SH-SY5Y (cell line): ENCODE data around the gene CDH1.

Source experiments
- GATA2 ChIP-seq: IDR thresholded peaks from 2 replicates; pipeline ENCODE4 v1.6.1; 2011; ENCODE audit warnings: mild to moderate bottlenecking, low read depth, low read length
- GATA3 ChIP-seq: IDR thresholded peaks from 2 replicates; pipeline ENCODE4 v1.6.1; 2011; ENCODE audit warnings: low read depth, mild to moderate bottlenecking, low read length, moderate library complexity

The CDH1 gene

DNA sequence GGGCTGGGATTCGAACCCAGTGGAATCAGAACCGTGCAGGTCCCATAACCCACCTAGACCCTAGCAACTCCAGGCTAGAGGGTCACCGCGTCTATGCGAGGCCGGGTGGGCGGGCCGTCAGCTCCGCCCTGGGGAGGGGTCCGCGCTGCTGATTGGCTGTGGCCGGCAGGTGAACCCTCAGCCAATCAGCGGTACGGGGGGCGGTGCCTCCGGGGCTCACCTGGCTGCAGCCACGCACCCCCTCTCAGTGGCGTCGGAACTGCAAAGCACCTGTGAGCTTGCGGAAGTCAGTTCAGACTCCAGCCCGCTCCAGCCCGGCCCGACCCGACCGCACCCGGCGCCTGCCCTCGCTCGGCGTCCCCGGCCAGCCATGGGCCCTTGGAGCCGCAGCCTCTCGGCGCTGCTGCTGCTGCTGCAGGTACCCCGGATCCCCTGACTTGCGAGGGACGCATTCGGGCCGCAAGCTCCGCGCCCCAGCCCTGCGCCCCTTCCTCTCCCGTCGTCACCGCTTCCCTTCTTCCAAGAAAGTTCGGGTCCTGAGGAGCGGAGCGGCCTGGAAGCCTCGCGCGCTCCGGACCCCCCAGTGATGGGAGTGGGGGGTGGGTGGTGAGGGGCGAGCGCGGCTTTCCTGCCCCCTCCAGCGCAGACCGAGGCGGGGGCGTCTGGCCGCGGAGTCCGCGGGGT is at the start of gene CDH1:
Gene CDH1, plus strand, starts transcription at position 247 of the 684 bp plus-strand sequence. Its CDS starts 124 bp downstream, at position 371.
- TF ChIP-seq GATA2 (no peak), GATA3 (no peak)

DNA sequence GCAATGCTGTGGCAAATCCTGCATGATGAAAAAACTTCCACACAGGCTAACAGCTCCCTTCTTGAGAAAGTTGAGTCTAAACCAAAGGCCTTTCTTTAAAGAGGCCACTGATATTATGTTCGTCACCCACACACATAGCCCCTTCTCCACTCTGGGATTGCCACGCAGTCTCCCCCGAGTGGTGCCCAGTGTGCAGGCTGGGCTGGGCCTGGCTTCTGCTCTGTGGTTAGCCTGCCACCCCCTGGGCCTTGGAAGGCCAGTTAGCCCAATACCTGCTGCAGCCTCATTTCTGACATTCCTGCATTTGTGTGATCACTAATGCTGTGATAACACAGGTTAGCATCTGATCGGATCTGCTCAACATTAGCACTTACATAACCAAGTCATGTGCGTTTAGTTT is 47.2 kb upstream of the CDH1 start:
- no peak for TF ChIP-seq GATA3

DNA sequence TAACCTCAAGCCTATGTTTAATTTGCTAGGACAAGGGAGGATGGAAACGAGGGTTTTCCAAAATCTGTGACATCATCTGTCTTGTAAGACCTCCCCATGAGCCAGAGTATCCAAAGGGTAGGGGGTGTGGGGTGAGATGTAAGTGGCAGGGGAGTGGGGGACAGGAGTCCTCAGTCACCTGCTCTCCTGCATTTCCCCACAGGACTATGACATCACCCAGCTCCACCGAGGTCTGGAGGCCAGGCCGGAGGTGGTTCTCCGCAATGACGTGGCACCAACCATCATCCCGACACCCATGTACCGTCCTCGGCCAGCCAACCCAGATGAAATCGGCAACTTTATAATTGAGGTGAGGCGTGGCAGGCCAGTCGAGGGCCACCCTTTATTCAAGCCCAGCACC is 41.5 kb upstream of the CDH1 start:
- no peak for TF ChIP-seq GATA3
- TF ChIP-seq GATA2: no peak

DNA sequence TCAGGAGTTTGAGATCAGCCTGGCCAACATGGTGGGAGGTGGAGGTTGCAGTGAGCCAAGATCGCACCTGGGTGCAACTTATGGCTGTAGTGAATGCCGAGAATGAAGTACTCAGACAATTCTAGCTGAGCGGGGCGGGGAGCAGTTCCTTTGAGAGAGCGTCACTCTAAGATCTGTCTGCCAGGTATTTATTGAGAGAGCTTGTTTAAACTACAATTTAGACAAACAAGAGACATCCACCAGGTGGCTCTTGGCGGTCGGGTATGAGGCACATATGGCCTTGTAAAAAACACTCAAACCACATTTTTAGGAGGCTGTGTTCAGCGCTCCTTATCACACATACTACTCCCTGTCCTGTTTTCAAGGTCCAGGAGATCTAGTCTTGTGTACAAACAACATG is 40.6 kb upstream of the CDH1 start:
- TF ChIP-seq GATA3: no peak
- no peak for TF ChIP-seq GATA2

DNA sequence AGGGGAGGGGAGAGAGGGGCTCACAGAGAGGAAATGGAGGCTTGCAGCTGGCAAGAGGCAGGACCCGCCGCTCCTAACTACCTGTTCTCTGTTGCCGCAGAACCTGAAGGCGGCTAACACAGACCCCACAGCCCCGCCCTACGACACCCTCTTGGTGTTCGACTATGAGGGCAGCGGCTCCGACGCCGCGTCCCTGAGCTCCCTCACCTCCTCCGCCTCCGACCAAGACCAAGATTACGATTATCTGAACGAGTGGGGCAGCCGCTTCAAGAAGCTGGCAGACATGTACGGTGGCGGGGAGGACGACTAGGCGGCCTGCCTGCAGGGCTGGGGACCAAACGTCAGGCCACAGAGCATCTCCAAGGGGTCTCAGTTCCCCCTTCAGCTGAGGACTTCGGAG is 39.0 kb upstream of the CDH1 start:
- TF ChIP-seq GATA3 (no peak), GATA2 (no peak)

DNA sequence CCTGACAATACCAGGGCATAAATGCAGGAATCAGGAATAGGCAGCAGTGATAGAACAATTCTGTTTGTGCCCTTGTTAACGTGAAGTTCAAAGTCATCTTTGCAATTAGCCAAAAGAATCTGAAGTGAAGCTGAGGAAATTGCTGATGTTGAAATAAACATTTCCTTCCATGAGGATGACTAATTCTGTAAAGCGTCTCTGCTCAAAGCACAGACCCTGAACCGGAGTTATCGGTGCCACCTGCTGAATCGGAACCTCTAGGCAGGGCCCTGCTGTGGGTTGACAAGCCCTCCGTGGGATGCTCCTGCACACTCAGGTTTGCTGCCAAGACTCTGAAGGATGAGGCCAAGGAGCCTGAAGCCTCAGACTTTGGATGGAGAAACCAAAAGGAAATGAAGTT is 37.0 kb upstream of the CDH1 start:
- no peak for TF ChIP-seq GATA3
- no peak for TF ChIP-seq GATA2

DNA sequence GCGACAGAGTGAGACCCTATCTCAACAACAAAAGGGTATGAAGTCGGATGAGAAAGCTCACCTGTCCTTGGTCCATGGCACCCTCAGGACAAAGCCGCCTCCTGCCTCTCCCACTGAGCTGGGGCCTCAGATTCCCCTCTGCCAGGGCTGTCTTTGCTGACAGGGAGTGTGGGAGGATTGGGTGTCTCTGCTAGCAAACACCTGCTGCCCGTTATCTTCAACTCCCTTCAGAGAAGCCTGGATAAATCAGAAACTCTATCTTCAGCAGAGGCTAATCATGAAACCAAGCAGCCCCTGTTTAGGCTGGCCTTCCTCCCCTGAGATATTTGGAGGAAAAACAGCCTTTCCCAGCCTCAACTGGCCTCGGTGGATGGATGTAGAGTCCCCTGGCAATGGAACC is 36.3 kb upstream of the CDH1 start:
- TF ChIP-seq GATA3: no peak
- no peak for TF ChIP-seq GATA2

DNA sequence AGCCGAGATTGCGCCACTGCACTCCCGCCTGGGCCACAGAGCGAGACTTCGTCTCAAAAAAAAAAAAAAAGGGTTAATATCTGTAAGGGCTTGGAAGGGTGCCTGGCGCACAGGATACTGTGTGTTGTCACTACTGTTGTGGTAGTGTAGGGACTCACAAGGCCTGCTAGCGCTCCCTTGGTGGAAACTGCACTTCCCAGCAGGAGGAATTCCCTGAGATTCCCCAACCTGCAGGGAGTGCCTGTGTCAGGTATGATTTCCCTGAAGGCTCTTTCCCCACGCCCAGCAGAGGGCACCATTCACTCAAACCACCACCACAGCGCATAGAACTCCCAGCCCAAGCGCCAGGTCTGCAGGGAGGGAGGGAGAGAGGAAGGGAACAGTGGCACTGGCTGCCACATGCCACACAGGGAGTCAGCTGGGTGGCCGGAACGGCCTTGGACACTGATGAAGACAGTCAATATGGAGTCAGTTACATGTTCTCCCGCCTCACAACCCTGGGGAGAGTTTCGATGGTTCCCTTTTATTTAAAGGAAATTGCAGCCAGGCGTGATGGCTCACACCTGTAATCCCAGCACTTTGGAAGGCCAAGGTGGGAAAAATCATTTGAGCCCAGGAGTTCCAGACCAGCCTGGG is 32.7 kb upstream of the CDH1 start:
- TF ChIP-seq GATA3 (no peak), GATA2 (no peak)

DNA sequence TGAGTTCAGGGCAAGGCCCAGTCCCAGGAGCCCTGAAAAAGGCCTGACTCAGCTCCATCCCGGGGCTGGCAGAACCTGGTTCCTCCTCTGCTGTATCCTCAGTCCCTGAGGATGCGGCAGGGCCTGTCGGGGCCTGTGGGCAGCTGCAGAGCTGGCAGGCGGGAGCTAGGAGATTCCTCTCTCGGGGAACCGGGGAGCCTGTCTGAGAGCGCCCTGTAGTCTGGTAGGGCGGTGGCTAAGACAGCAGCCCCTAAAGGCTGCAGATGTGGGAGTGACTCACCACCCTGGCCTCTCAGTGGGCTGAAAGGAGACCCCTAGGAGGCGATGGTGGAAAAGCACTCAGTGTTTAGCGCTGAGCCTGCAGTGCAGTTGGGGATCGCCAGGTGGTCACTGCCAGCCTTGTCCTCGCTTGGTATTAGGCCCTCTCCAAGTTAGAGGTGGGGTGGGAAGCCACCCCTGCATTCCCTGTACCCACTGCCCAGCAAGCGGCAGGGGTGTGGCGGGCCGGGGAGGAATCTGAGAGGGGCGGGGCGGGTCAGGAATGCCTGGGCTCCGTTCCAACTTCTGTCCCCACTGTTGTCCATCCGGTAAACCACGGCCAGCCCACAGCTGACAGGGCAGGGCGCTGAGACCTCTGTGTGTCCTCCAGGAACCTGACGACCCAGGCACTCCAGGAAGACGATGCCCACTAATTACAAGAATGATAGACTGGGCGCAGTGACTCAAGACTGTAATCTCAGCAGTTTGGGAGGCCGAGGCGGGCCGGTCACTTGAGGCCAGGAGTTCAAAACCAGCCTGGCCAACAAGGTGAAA is 29.5 kb upstream of the CDH1 start:
- TF ChIP-seq GATA3 (no peak), GATA2 (no peak)

DNA sequence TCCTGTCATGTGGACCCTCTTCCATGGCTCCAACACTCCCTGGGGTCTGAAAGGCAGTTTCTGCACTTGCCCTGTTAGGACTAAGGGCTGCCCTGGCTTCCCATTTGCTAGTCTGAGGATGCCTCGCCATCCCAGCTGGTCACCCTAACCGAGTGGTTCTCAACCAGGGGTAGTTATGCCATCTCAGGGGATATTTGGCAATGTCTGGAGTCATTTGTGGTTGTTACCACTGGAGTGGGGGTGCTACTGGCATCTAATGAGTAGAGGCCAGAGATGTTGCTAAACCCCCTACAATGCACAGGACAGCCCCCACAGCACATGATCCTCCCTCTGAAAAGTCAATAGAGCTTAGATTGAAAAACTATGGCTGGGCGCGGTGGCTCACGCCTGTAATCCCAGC is 26.9 kb upstream of the CDH1 start:
- TF ChIP-seq GATA3 (no peak), GATA2 (no peak)

DNA sequence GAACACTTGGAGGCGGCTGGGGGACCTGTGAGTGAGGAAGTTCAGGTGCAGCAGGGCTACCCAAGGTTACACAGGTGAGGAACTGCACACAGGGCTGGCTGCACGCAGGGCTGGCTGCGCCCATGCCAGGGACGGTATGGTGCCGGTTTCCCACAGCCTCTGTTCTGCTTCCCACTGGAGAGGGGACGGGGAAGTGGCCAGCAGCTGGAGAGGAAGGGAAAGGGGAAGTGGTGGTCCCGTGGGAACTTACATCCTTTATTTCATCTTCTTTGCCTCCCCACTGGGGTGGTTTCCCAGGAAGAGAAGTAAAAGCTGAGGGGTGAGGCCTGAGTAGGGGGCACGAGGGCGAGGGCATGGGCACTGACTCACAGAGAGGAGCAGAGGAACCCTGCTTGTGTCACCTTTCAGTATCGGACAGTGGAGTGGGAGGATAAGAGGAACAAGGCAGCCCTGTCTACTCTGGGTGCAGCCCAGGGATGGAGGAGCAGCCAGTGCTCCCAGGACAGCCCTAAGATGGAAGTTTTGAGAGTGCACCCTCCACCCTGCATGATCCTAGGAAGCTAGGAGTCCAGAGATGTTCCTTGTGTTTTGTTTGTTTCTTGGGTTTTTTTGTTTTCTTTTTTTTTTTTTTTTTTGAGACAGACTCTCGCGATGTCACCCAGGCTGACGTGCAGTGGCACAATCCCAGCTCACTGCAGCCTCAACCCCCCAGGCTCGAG is 25.5 kb upstream of the CDH1 start:
- no peak for TF ChIP-seq GATA2
- TF ChIP-seq GATA3: no peak

DNA sequence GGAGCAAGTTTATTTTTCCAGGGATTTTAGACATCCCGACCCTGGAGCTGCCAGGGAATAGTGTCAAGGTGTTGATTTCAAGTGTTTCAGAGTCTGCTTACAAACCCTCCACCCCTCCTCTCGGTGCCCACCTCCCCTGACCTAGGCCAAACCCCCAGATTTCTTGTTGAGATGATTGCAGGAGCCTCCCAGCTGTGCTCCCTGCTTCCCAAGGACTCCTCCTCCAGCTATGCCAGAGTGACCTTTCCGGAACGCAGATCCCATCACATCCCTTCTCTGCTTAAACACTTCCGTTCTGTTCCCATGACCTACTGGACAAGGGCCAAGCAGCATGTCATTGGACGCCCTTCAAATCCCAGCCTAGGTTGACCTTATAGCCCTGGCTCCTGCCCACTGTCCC is 23.7 kb upstream of the CDH1 start:
- TF ChIP-seq GATA2: no peak
- no peak for TF ChIP-seq GATA3

DNA sequence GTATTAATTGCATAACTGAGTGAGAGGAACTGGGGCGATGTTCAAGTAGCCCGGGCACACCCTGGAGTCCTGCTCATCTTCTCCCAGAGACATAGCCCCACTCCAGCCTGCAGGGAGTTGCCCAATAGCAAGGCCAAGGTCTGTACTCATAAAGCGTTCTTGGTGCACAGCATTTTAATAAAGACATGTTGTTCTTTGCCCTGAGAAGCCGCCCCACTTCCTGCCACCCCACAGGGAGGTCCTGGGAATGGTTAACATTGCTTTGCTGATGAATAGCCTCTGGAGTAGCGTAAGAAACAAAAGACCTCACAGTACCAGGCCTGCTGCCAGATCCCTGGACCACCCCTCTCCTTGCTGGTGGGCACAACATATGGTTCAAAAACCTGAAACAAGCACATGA is 21.6 kb upstream of the CDH1 start:
- TF ChIP-seq GATA3 (no peak), GATA2 (no peak)

DNA sequence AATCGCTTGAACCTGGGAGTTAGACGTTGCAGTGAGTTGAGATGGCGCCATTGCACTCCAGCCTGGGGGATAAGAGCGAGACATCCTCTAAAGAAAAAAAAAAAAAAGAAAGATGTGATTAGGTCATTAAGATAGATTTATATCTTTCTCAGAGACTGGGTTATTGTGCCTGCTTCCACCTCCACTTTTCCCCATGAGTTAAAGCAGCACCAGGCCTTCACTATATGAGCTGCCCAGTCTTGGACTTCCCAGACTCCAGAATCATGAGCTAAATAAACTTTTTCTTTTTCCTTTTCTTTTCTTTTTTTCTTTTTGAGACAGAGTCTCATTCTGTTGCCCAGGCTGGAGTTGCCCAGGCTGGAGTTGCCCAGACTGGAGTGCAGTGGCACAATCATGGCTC is 19.4 kb upstream of the CDH1 start:
- TF ChIP-seq GATA2: no peak
- TF ChIP-seq GATA3: no peak

DNA sequence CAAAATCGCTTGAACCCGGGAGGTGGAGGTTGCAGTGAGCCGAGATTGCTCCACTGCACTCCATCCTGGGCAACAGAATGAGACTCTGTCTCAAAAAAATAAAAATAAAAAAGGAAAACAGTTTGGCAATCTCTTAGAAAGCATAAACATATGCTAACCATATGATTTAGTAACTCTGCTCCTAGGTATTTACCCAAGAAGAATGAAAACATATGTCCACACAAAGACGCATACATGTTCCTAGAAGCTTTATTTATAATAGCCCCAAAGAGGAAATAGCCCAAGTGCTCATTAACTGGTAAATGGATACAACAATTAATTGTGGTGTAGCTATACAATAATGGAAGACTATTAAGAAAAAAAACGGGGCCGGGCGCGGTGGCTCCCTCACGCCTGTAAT is 18.5 kb upstream of the CDH1 start:
- TF ChIP-seq GATA3 (no peak), GATA2 (no peak)
